ENCODE data around the gene MBD1.

DNA sequence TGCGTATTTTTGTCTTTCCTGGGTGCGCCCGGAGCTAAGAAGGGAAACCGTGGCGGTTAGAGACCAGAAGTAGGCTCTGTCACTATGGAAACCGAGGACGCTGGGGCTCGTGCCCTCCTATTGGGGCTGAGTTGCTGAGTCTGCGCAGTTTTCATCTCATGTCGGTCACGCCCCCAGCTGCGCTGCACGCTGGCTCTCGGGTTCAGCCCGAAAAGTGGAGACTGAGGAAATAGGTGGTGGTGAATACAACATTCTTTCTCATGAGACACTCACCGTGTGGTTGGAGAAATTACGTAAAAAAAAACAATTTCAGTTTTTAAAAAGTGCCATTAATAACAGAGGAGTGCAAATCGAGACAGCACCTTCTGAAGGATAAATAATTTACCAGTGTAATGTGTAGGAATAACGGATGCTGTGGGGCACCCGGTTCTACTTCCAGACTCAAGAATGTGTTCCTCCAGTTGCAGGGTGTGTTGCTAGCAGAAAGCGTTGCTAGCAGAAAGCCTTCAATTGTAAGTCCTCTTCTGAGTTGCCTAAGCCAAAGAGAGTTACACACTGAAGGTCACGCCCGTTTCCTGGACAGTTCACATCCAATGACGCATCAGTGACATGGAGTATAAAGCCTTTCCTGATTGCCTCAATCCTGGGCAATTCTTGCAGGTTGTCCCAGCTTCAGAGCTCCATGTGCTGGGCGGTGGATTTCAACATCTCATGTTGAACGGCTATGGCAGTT is 26.6 kb upstream of the MBD1 start:
- TF ChIP-seq CTCF (IDR thresholded peaks at IDR 0.05) (no peak), POLR2A (IDR thresholded peaks at IDR 0.05) (no peak)

Measured in testis (tissue), 2 donors.